Neural cell (in vitro differentiated cells): Measurements from ENCODE around the gene DENND1A. TPM values are rescaled to one million over a fixed set of nuclear protein-coding genes. Genes with fewer than 3 reads are reported as not detected.

Experiments used
- H2AFZ ChIP-seq: fragments of 200-600, 300-800 bp; sonication (generic), shearing (Covaris generic); 2 replicates; pipeline ENCODE4 v1.6.0; 2014; ENCODE audit warnings: low read depth, mild to moderate bottlenecking, antibody characterized with exemption, low read length, moderate library complexity
- H3F3A ChIP-seq: fragments of 200-600 bp; shearing (Covaris generic); 2 replicates; pipeline ENCODE4 v1.6.1; 2016; ENCODE audit warnings: mild to moderate bottlenecking, moderate library complexity, mixed read lengths, antibody characterized with exemption, low read length; ENCODE audit not compliant: insufficient read depth, poor library complexity, severe bottlenecking
- H3K27ac ChIP-seq: fragments of 200-600, 300-800 bp; sonication (generic), shearing (Covaris generic); 2 replicates; pipeline ENCODE4 v1.5.1; 2014; ENCODE audit warnings: mild to moderate bottlenecking, low read length, moderate library complexity
- H3K27me3 ChIP-seq: fragments of 300-800, 200-600 bp; sonication (generic), shearing (Covaris generic); 2 replicates; pipeline ENCODE4 v1.6.0; 2014; ENCODE audit warnings: mild to moderate bottlenecking, low read depth, low read length, moderate library complexity; ENCODE audit not compliant: insufficient read depth
- H3K36me3 ChIP-seq: fragments of 300-800, 200-600 bp; sonication (generic), shearing (Covaris generic); 2 replicates; pipeline ENCODE4 v1.5.1; 2014; ENCODE audit warnings: mild to moderate bottlenecking, antibody characterized with exemption, low read length, moderate library complexity; ENCODE audit not compliant: insufficient read depth
- H3K4me2 ChIP-seq: fragments of 300-800, 200-600 bp; sonication (generic), shearing (Covaris generic); 2 replicates; pipeline ENCODE4 v1.6.0; 2014; ENCODE audit warnings: mild to moderate bottlenecking, low read length
- H3K4me3 ChIP-seq: fragments of 300-800, 200-600 bp; sonication (generic), shearing (Covaris generic); 2 replicates; pipeline ENCODE4 v1.5.1; 2014; ENCODE audit warnings: mild to moderate bottlenecking, low read length, moderate library complexity
- H3K79me2 ChIP-seq: fragments of 200-600 bp; shearing (Covaris generic); replicated peaks from 2 replicates; pipeline ENCODE4 v1.6.0; 2014; ENCODE audit warnings: mild to moderate bottlenecking, low read length, moderate library complexity; ENCODE audit not compliant: insufficient read depth
- H3K9ac ChIP-seq: fragments of 300-800, 200-600 bp; sonication (generic), shearing (Covaris generic); 2 replicates; pipeline ENCODE4 v1.6.1; 2016; ENCODE audit warnings: mild to moderate bottlenecking, low read length, mixed read lengths
- H3K9me2 ChIP-seq: fragments of 200-600 bp; shearing (Covaris generic); 2 replicates; pipeline ENCODE4 v1.6.1; 2016; ENCODE audit warnings: mild to moderate bottlenecking, low read length, mixed read lengths; ENCODE audit not compliant: insufficient read depth
- H3K9me3 ChIP-seq: fragments of 200-600, 300-800 bp; sonication (generic), shearing (Covaris generic); 2 replicates; pipeline ENCODE4 v1.6.1; 2016; ENCODE audit warnings: mild to moderate bottlenecking, mixed run types, low read length, moderate library complexity, mixed read lengths
- H4K20me1 ChIP-seq: fragments of 200-600 bp; shearing (Covaris generic); 2 replicates; pipeline ENCODE4 v1.6.1; 2016; ENCODE audit warnings: mild to moderate bottlenecking, mixed run types; ENCODE audit not compliant: insufficient read depth
- EP300 ChIP-seq: fragments of 450-650 bp; conservative IDR thresholded peaks from 2 replicates; pipeline ENCODE4 v1.6.1; 2014; ENCODE audit warnings: antibody characterized with exemption, mild to moderate bottlenecking, moderate library complexity; ENCODE audit not compliant: poor library complexity, severe bottlenecking
- EZH2 ChIP-seq: fragments of 200-600, 300-800 bp; shearing (Covaris generic), sonication (generic); IDR thresholded peaks from 2 replicates; pipeline ENCODE4 v1.6.1; 2014; ENCODE audit warnings: antibody characterized with exemption, low read length, borderline replicate concordance, mild to moderate bottlenecking; ENCODE audit not compliant: insufficient read depth, poor library complexity, severe bottlenecking
- MXI1 ChIP-seq: fragments of 450-650 bp; conservative IDR thresholded peaks from 2 replicates; pipeline ENCODE4 v1.6.1; 2014; ENCODE audit warnings: antibody characterized with exemption, mild to moderate bottlenecking; ENCODE audit not compliant: poor library complexity, severe bottlenecking
- POLR2AphosphoS5 ChIP-seq: IDR thresholded peaks from 2 replicates; pipeline ENCODE4 v1.6.1; 2012
- RAD21 ChIP-seq: fragments of 450-650 bp; conservative IDR thresholded peaks from 2 replicates; pipeline ENCODE4 v1.6.1; 2014; ENCODE audit warnings: antibody characterized with exemption, mild to moderate bottlenecking, moderate library complexity
- REST ChIP-seq: IDR thresholded peaks from 2 replicates; pipeline ENCODE4 v1.6.1; 2012; ENCODE audit warnings: borderline replicate concordance
- SMC3 ChIP-seq: fragments of 450-650 bp; conservative IDR thresholded peaks from 2 replicates; pipeline ENCODE4 v1.6.1; 2014; ENCODE audit warnings: antibody characterized with exemption, mild to moderate bottlenecking, moderate library complexity; ENCODE audit not compliant: poor library complexity
- TAF1 ChIP-seq: IDR thresholded peaks from 2 replicates; pipeline ENCODE4 v1.6.1; 2012; ENCODE audit warnings: low read depth
- polyA plus RNA-seq: library from polyadenylated mRNA; depleted of rRNA; stranded (reverse); fragments of >200 nt; gene quantifications from 2 replicates; pipeline ENCODE4 v1.2.3, GENCODE V29; 2014
- TF ChIP-seq, protein P1 (sequence below): fragments of 450-650 bp; IDR thresholded peaks from 2 replicates; pipeline ENCODE4 v1.5.1; 2014; ENCODE audit warnings: antibody characterized with exemption, mild to moderate bottlenecking, moderate library complexity; ENCODE audit not compliant: poor library complexity, severe bottlenecking

Gene DENND1A
- polyA plus RNA-seq, 1 donor from 2014 or later = 2.3 TPM

DNA sequence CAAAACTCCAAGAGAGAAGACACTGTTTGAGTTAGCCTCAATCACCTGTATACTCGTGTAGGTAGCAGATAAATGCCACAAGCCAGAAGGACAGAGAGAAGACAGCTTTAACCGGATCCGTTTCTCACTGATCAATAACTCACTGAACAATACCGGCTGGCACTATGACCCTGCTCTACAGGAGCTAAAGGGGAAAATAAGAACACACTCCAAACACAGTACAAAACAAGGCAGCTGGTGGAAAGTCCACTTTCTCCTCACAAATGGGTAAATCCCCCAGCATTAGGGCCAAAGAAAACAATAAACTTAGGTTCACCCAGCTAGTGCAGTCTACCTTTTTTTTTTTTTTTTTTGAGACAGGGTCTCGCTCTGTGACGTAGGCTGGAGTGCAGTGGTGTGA is 404.5 kb downstream of the DENND1A start:
- Histone ChIP-seq H3F3A (no peaks in the 10 kb centered on the region), H3K4me3 (no peak overlapping the region), H3K9me3 (no peaks in the 10 kb centered on the region), H4K20me1 (no peaks in the 10 kb centered on the region), H3K9me2 (no peaks in the 10 kb centered on the region), H3K79me2 (no peaks in the 10 kb centered on the region), H2AFZ (no peak overlapping the region), H3K27me3 (no peaks in the 10 kb centered on the region), H3K4me2 (no peak overlapping the region), H3K36me3 (no peaks in the 10 kb centered on the region), H3K9ac (no peak overlapping the region), H3K27ac (no peak overlapping the region)
- TF ChIP-seq POLR2AphosphoS5 (no peak), MXI1 (no peak), SMC3 (no peak), EZH2 (no peak), RAD21 (no peak), TAF1 (no peak), REST (no peak), EP300 (no peak)
- TF ChIP-seq, protein P1, sequence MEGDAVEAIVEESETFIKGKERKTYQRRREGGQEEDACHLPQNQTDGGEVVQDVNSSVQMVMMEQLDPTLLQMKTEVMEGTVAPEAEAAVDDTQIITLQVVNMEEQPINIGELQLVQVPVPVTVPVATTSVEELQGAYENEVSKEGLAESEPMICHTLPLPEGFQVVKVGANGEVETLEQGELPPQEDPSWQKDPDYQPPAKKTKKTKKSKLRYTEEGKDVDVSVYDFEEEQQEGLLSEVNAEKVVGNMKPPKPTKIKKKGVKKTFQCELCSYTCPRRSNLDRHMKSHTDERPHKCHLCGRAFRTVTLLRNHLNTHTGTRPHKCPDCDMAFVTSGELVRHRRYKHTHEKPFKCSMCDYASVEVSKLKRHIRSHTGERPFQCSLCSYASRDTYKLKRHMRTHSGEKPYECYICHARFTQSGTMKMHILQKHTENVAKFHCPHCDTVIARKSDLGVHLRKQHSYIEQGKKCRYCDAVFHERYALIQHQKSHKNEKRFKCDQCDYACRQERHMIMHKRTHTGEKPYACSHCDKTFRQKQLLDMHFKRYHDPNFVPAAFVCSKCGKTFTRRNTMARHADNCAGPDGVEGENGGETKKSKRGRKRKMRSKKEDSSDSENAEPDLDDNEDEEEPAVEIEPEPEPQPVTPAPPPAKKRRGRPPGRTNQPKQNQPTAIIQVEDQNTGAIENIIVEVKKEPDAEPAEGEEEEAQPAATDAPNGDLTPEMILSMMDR = no peak

DNA sequence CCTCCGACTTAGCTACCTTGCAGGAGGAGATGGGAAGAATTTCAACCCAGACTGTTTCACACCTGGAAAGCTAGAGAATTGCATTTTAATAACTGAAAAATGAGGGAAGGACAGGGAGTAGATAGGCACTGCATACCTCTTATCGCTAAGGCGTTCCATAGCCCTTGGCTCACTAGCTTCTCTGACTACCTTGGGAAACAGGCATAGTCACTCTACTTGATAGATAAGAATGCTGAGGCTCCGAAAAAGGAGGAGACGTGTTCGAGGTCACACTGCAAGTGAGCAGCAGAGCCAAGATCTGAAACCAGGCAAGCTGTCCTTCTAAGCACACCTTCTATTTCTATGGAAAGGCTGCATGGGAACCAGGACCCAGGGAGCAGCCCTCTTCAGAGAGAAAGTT is 405.1 kb downstream of the DENND1A start:
- no peak overlapping the region for H3K4me3 ChIP-seq
- TF ChIP-seq POLR2AphosphoS5 (no peak), SMC3 (no peak), RAD21 (no peak), EP300 (no peak), MXI1 (no peak), EZH2 (no peak), TAF1 (no peak), REST (no peak)
- TF ChIP-seq, protein P1 = no peak
- H3K4me2 ChIP-seq = no peak overlapping the region

More for the DNA sequence above, 405.1 kb downstream of the DENND1A start:
- no peak overlapping the region for H3K9ac ChIP-seq
- no peaks in the 10 kb centered on the region for H4K20me1 ChIP-seq
- H3K9me3 ChIP-seq = no peaks in the 10 kb centered on the region
- no peaks in the 10 kb centered on the region for H3K27me3 ChIP-seq
- H2AFZ ChIP-seq = no peak overlapping the region
- H3K27ac ChIP-seq = no peak overlapping the region
- no peaks in the 10 kb centered on the region for H3K9me2 ChIP-seq
- no peaks in the 10 kb centered on the region for H3K36me3 ChIP-seq
- no peaks in the 10 kb centered on the region for H3K79me2 ChIP-seq
- no peaks in the 10 kb centered on the region for H3F3A ChIP-seq
